Natural killer cell (primary cell): Measurements from ENCODE around the gene SLC35E3. TPM values are rescaled to one million over a fixed set of nuclear protein-coding genes. Genes with fewer than 3 reads are reported as not detected.
A peak's percentile ranks its signal among the peaks of the same experiment; 100 is the strongest.

ENCODE experiments used
- ATAC-seq, 3 donors: fragments of 150-1000 bp in 2 of 3; fragments of 200-7000 bp in 1 of 3; cut with Tn5 transposase; 1 replicate in 1 of 3; 2 replicates in 2 of 3; pipeline ENCODE4 v1.10.0; 2021; ENCODE audit warnings: mild to moderate bottlenecking in 2 of 3, moderate library complexity in 2 of 3
- DNase-seq, 2 donors: peaks; one replicate each; pipeline versions ENCODE4 v3.0.0 to v3.0.0-alpha.2; 2013 to 2021; ENCODE audit warnings: mixed read lengths in 1 of 2
- H3K27ac ChIP-seq: one replicate; pipeline ENCODE4 v1.5.1; 2013; ENCODE audit warnings: mild to moderate bottlenecking, low read length
- H3K27me3 ChIP-seq: one replicate; pipeline ENCODE4 v1.6.1; 2013; ENCODE audit warnings: low read length; ENCODE audit not compliant: control insufficient read depth, insufficient read depth
- H3K36me3 ChIP-seq: one replicate; pipeline ENCODE4 v1.6.1; 2013; ENCODE audit warnings: low read length; ENCODE audit not compliant: control insufficient read depth, insufficient read depth
- H3K4me1 ChIP-seq: one replicate; pipeline ENCODE4 v1.6.1; 2013; ENCODE audit warnings: low read length; ENCODE audit not compliant: control insufficient read depth, insufficient read depth
- H3K4me3 ChIP-seq: one replicate; pipeline ENCODE4 v1.5.1; 2013; ENCODE audit warnings: low read length
- H3K9me3 ChIP-seq: one replicate; pipeline ENCODE4 v1.6.1; 2013; ENCODE audit warnings: low read length; ENCODE audit not compliant: control insufficient read depth, insufficient read depth
- H3K27ac Mint-ChIP-seq, 2 donors: one replicate each; pipeline ENCODE4 v1.8.0; 2022; ENCODE audit warnings: mild to moderate bottlenecking in 2 of 2, mixed read lengths in 2 of 2, moderate library complexity in 1 of 2
- H3K27me3 Mint-ChIP-seq, 2 donors: one replicate each; pipeline ENCODE4 v1.8.0; 2022; ENCODE audit warnings: low read depth in 2 of 2, mixed read lengths in 2 of 2
- H3K36me3 Mint-ChIP-seq: one replicate; pipeline ENCODE4 v1.8.0; 2022; ENCODE audit warnings: mixed read lengths
- H3K4me1 Mint-ChIP-seq, 2 donors: one replicate each; pipeline ENCODE4 v1.8.0; 2022; ENCODE audit warnings: mixed read lengths in 2 of 2
- H3K4me3 Mint-ChIP-seq: one replicate; pipeline ENCODE4 v1.8.0; 2022; ENCODE audit warnings: mild to moderate bottlenecking, moderate library complexity, mixed read lengths
- H3K9me3 Mint-ChIP-seq, 2 donors: one replicate each; pipeline ENCODE4 v1.8.0; 2022; ENCODE audit warnings: mixed read lengths in 2 of 2
- CTCF ChIP-seq: fragments of 200-600 bp; IDR thresholded peaks from one replicate; pipeline ENCODE4 v1.8.0; 2022; ENCODE audit warnings: antibody characterized with exemption
- WGBS: methylation state at CpG from one replicate; pipeline ENCODE4 v1.1.7; 2013; ENCODE audit warnings: missing lambda C conversion rate; ENCODE audit not compliant: insufficient coverage; 5-methylcytosine and 5-hydroxymethylcytosine counted together
- intact Hi-C: fragments of 100-400 bp; cut with micrococcal nuclease; formaldehyde crosslinking; loops from one replicate; pipeline ENCODE4 v1.14.2; 2022
- total RNA-seq, 4 donors: library from RNA; stranded (reverse); fragments of 120-200 nt in 1 of 4; gene quantifications; one replicate each; pipeline versions ENCODE4 v1.2.3 to v1.2.4, GENCODE V29; 2013 to 2022

The SLC35E3 gene
- 10 to 100 TPM in 2 of 3 donors, 1 to 10 TPM in 1; 8.3 to 15.3 (median 10.2) TPM for total RNA-seq
- 11.4 TPM for total RNA-seq (2013)

GRCh38 chr12:68745904-68746571 lies at the start of gene SLC35E3:
SLC35E3 (plus strand) TSS chr12:68746176; CDS start chr12:68746378, 202 bp downstream.
- H3K9me3 Mint-ChIP-seq = no peaks in the 10 kb centered on the region
- intact Hi-C loops = loop anchor here (1.0 to 5.0 kb wide), 3 partner anchors 61 to 524 kb away; no protein-coding TSS in a partner anchor
- H3K9me3 ChIP-seq = no peaks in the 10 kb centered on the region
- under 1% methylated on average over 52 of the region's 52 CpGs for WGBS
- no peaks in the 10 kb centered on the region for H3K27me3 Mint-ChIP-seq
- DNase-seq = peak; percentile 88 to 95
- H3K27me3 ChIP-seq = no peaks in the 10 kb centered on the region
- peak within 1 kb of the TSS; percentile 81 for H3K27ac ChIP-seq
- peak within 1 kb of the TSS; percentile 97 for H3K4me3 Mint-ChIP-seq
- peaks cover 11% of the 10 kb centered on the region for H3K36me3 ChIP-seq
- H3K27ac Mint-ChIP-seq = peak within 1 kb of the TSS; percentile 89 to 94
- H3K4me1 ChIP-seq = peaks cover 13% of the 10 kb centered on the region
- no peaks in the 10 kb centered on the region for H3K36me3 Mint-ChIP-seq
- ATAC-seq = peak; percentile 96 to 99 (median 99)
- H3K4me3 ChIP-seq = peak within 1 kb of the TSS; percentile 80
- H3K4me1 Mint-ChIP-seq = peaks cover 39% of the 10 kb centered on the region in 2 donors
- TF ChIP-seq CTCF = no peak

GRCh38 chr12:68699486-68699885 lies 46.5 kb upstream of the SLC35E3 start:
- Mint-ChIP-seq H3K27me3 (no peaks in the 10 kb centered on the region), H3K36me3 (peaks cover 39% of the 10 kb centered on the region), H3K4me3 (no peak overlapping the region), H3K4me1 (no peaks in the 10 kb centered on the region), H3K27ac (no peak overlapping the region), H3K9me3 (no peaks in the 10 kb centered on the region)
- 100% methylated on average over 1 of the region's 1 CpG for WGBS
- Histone ChIP-seq H3K9me3 (no peaks in the 10 kb centered on the region), H3K27me3 (no peaks in the 10 kb centered on the region), H3K4me1 (no peaks in the 10 kb centered on the region), H3K27ac (no peak overlapping the region), H3K4me3 (no peak overlapping the region), H3K36me3 (peaks cover 53% of the 10 kb centered on the region)
- TF ChIP-seq CTCF = no peak
- intact Hi-C loops = no loop called here
- DNase-seq (no peak), ATAC-seq (no peak)

GRCh38 chr12:68727776-68728175 lies 18.2 kb upstream of the SLC35E3 start:
- Mint-ChIP-seq H3K4me3 (no peak overlapping the region), H3K36me3 (peaks cover 17% of the 10 kb centered on the region), H3K4me1 (no peaks in the 10 kb centered on the region), H3K27me3 (no peaks in the 10 kb centered on the region), H3K9me3 (no peaks in the 10 kb centered on the region), H3K27ac (no peak overlapping the region)
- ATAC-seq = no peak
- WGBS = 98% methylated on average over 6 of the region's 7 CpGs
- TF ChIP-seq CTCF = no peak
- H3K9me3 ChIP-seq = no peaks in the 10 kb centered on the region
- no peak overlapping the region for H3K4me3 ChIP-seq
- peaks cover 56% of the 10 kb centered on the region for H3K36me3 ChIP-seq
- H3K27me3 ChIP-seq = no peaks in the 10 kb centered on the region
- H3K27ac ChIP-seq = no peak overlapping the region
- intact Hi-C loops = no loop called here
- no peaks in the 10 kb centered on the region for H3K4me1 ChIP-seq
- DNase-seq = no peak

GRCh38 chr12:68733661-68734071 lies 12.3 kb upstream of the SLC35E3 start:
- H3K36me3 Mint-ChIP-seq = peaks cover 23% of the 10 kb centered on the region
- H3K4me3 Mint-ChIP-seq = no peak overlapping the region
- Histone ChIP-seq H3K36me3 (peaks cover 59% of the 10 kb centered on the region), H3K27me3 (no peaks in the 10 kb centered on the region), H3K27ac (no peak overlapping the region), H3K4me1 (no peaks in the 10 kb centered on the region), H3K4me3 (no peak overlapping the region), H3K9me3 (no peaks in the 10 kb centered on the region)
- WGBS = 100% methylated on average over 4 of the region's 4 CpGs
- no peaks in the 10 kb centered on the region for H3K4me1 Mint-ChIP-seq
- ATAC-seq (no peak), DNase-seq (no peak)
- no peaks in the 10 kb centered on the region for H3K27me3 Mint-ChIP-seq
- TF ChIP-seq CTCF = no peak
- intact Hi-C loops = no loop called here
- H3K9me3 Mint-ChIP-seq = no peaks in the 10 kb centered on the region
- H3K27ac Mint-ChIP-seq = no peak overlapping the region
